HG03342 (cell line): ENCODE results near the gene LDB1.
A peak's percentile ranks its signal among the peaks of the same experiment; 100 is the strongest.

Experiments used
- ATAC-seq: cut with Tn5 transposase; IDR thresholded peaks from one replicate; pipeline ENCODE4 v1.9.1; 2021; ENCODE audit warnings: mild to moderate bottlenecking, moderate library complexity; ENCODE audit not compliant: unreplicated experiment

LDB1 gene

GRCh38 chr10:102065561-102066398 is 54.4 kb downstream of the LDB1 start:
- ATAC-seq, result peak; percentile 18

GRCh38 chr10:102064868-102065560 is 55.2 kb downstream of the LDB1 start, which contains the start of gene HPS6:
TSS of gene HPS6 (plus strand) at chr10:102065349. CDS start at chr10:102065475, 126 bp downstream.
- ATAC-seq, result peak; percentile 90

- no peak for ATAC-seq
Measured at GRCh38 chr10:102064503-102064867, 55.7 kb downstream of the LDB1 start.

- no peak for ATAC-seq
Measured at GRCh38 chr10:102059987-102060386, 60.2 kb downstream of the LDB1 start.
